GM18867 (cell line): ENCODE measurements around the gene TCAIM.

ENCODE experiments used
- ATAC-seq: cut with Tn5 transposase; IDR thresholded peaks from one replicate; pipeline ENCODE4 v1.9.1; 2021; ENCODE audit warnings: mild to moderate bottlenecking, moderate library complexity; ENCODE audit not compliant: unreplicated experiment

Gene TCAIM

GRCh38 chr3:44442596-44443309 lies 104.2 kb downstream of the TCAIM start:
- no peak for ATAC-seq

GRCh38 chr3:44444437-44444836 lies 105.9 kb downstream of the TCAIM start:
- ATAC-seq = no peak

- ATAC-seq = no peak
Observed at GRCh38 chr3:44444896-44445691, 106.5 kb downstream of the TCAIM start.

GRCh38 chr3:44445786-44446185 lies 107.2 kb downstream of the TCAIM start:
- no peak for ATAC-seq

- no peak for ATAC-seq
Observed at GRCh38 chr3:44446929-44447328, 108.4 kb downstream of the TCAIM start.

- no peak for ATAC-seq
Observed at GRCh38 chr3:44451441-44451840, 112.9 kb downstream of the TCAIM start.

GRCh38 chr3:44454258-44454657 lies 115.7 kb downstream of the TCAIM start:
- no peak for ATAC-seq

GRCh38 chr3:44455318-44455717 lies 116.8 kb downstream of the TCAIM start:
- no peak for ATAC-seq
